GM12878 (cell line): ENCODE data around the gene PAOX. TPM values are rescaled to one million over a fixed set of nuclear protein-coding genes. Genes with fewer than 3 reads are reported as not detected.
A peak's percentile ranks its signal among the peaks of the same experiment; 100 is the strongest.

Source experiments
- ATAC-seq: fragments of 200-7000 bp; cut with Tn5 transposase; 3 replicates; pipeline ENCODE4 v1.9.1; 2020; ENCODE audit warnings: mild to moderate bottlenecking, moderate library complexity
- BruUV-seq: library from RNA; stranded (reverse); fragments of 400-500 nt; replicated peaks from 2 replicates; lab custom pipeline; 2021; lab: Mats Ljungman, UMichigan
- CTCF ChIA-PET: fragments of 300-600 bp; sonication (Branson Sonifier 250); formaldehyde crosslinking; extraction: SDS; loops from one replicate; lab custom pipeline; 2021; ENCODE audit warnings: inconsistent platforms; lab: Yijun Ruan, JAX
- POLR2A ChIA-PET: fragments of 350-600 bp; formaldehyde crosslinking; extraction: SDS; loops from one replicate; lab custom pipeline; 2021; ENCODE audit warnings: inconsistent platforms; lab: Charles Lee
- RAD21 ChIA-PET: fragments of 300-600 bp; sonication (Branson Sonifier 250); formaldehyde crosslinking; loops from one replicate; lab custom pipeline; 2023; ENCODE audit warnings: antibody characterized with exemption; ENCODE audit not compliant: unreplicated experiment; lab: Charles Lee
- SMC1A ChIA-PET: fragments of 300-600 bp; sonication (Branson Sonifier 250); formaldehyde crosslinking; loops from one replicate; lab custom pipeline; 2023; ENCODE audit not compliant: unreplicated experiment, uncharacterized antibody; lab: Charles Lee
- DNase-seq: peaks from one replicate; pipeline ENCODE4 v3.0.0-alpha.2; 2011; ENCODE audit warnings: low read depth, low spot score
- FAIRE-seq: peaks from 3 replicates; lab custom pipeline; 2011; peaks lifted over from hg19 to GRCh38; lab: Jason Lieb, UNC
- H2AFZ ChIP-seq: 2 replicates; pipeline ENCODE4 v1.6.0; 2011; ENCODE audit warnings: low read depth, low read length, control low read depth; ENCODE audit not compliant: control insufficient read depth
- H3K27ac ChIP-seq: 2 replicates; pipeline ENCODE4 v1.5.1; 2011; ENCODE audit warnings: control low read depth; ENCODE audit not compliant: control insufficient read depth, insufficient read depth
- H3K27me3 ChIP-seq, 2 experiments: replicated peaks in 1 of 2; 2 replicates each; pipeline versions ENCODE4 v1.6.0 to v1.6.1; 2011; ENCODE audit warnings: low read length in 1 of 2; ENCODE audit not compliant: control insufficient read depth in 2 of 2, insufficient read depth in 2 of 2
- H3K36me3 ChIP-seq, 2 experiments: 2 replicates each; pipeline ENCODE4 v1.5.1; 2011; ENCODE audit warnings: low read length in 1 of 2; ENCODE audit not compliant: control insufficient read depth in 2 of 2, insufficient read depth in 2 of 2
- H3K4me1 ChIP-seq: 2 replicates; pipeline ENCODE4 v1.6.1; 2011; ENCODE audit warnings: mild to moderate bottlenecking, low read length, moderate library complexity, mixed read lengths; ENCODE audit not compliant: control insufficient read depth, insufficient read depth
- H3K4me2 ChIP-seq: 2 replicates; pipeline ENCODE4 v1.6.0; 2011; ENCODE audit warnings: control low read depth; ENCODE audit not compliant: control insufficient read depth, insufficient read depth
- H3K4me3 ChIP-seq: fragments of 200-600 bp; sonication (generic); 2 replicates; pipeline ENCODE4 v1.5.1; 2016
- H3K79me2 ChIP-seq: 2 replicates; pipeline ENCODE4 v1.6.0; 2011; ENCODE audit warnings: low read length; ENCODE audit not compliant: control insufficient read depth, insufficient read depth
- H3K9ac ChIP-seq: 2 replicates; pipeline ENCODE4 v1.8.0; 2011; ENCODE audit warnings: low read length, control low read depth, mixed read lengths; ENCODE audit not compliant: control insufficient read depth, insufficient read depth
- H3K9me3 ChIP-seq: replicated peaks from 3 replicates; pipeline ENCODE4 v1.5.1; 2011; ENCODE audit warnings: mild to moderate bottlenecking, low read length; ENCODE audit not compliant: control insufficient read depth, insufficient read depth
- H4K20me1 ChIP-seq: 2 replicates; pipeline ENCODE4 v1.6.0; 2011; ENCODE audit not compliant: control insufficient read depth, insufficient read depth
- KAT2A ChIP-seq: conservative IDR thresholded peaks from 2 replicates; pipeline ENCODE4 v1.6.1; 2011; ENCODE audit warnings: low read depth, low read length; ENCODE audit not compliant: control insufficient read depth
- SREBF1 ChIP-seq: IDR thresholded peaks from 2 replicates; pipeline ENCODE4 v1.6.1; 2012; ENCODE audit warnings: mild to moderate bottlenecking, low read length
- WGBS: methylation state at CpG from one replicate; pipeline ENCODE4 v1.1.6; 2016; ENCODE audit warnings: low lambda C conversion rate; ENCODE audit not compliant: insufficient replicate concordance, insufficient coverage; ENCODE audit errors: missing lambda C conversion rate; 5-methylcytosine and 5-hydroxymethylcytosine counted together
- in situ Hi-C: fragments of 300-500 bp; cut with MboI; formaldehyde crosslinking; loops from 9 replicates; pipeline ENCODE4 v1.14.3; 2018; ENCODE audit warnings: mixed read lengths
- intact Hi-C: fragments of 100-400 bp; cut with micrococcal nuclease; formaldehyde crosslinking; loops from one replicate; pipeline ENCODE4 v1.14.2; 2022; ENCODE audit not compliant: unreplicated experiment
- polyA plus RNA-seq, 11 experiments: library from polyadenylated mRNA; depleted of rRNA in 4 of 11; unstranded in 6 of 11; stranded (reverse) in 5 of 11; fragments of >200 nt; fragmentation: Nextera tagmentation in 4 of 11; fragmentation: Illumina TruSeq in 1 of 11; extraction: Ambion mirVana in 4 of 11; extraction: Trizol in 1 of 11; gene quantifications; 1 replicate in 1 of 11; 2 replicates in 10 of 11; pipeline versions ENCODE4 v1.2.1 to v1.2.3, GENCODE V29; 2011 to 2016; ENCODE audit warnings: inconsistent platforms in 2 of 11, missing spikeins in 2 of 11, low read depth in 1 of 11
- total RNA-seq, 4 experiments: library from RNA; depleted of rRNA in 3 of 4; stranded (reverse); fragments of >200 nt in 3 of 4; fragmentation: Illumina TruSeq in 1 of 4; extraction: Trizol in 1 of 4; gene quantifications; 2 replicates each; pipeline versions ENCODE4 v1.2.1 to v1.2.3, GENCODE V29; 2013 to 2021
- TF ChIP-seq, protein P1 (sequence below): fragments of 450-650 bp; IDR thresholded peaks from 2 replicates; pipeline ENCODE4 v1.6.1; 2016; ENCODE audit warnings: mild to moderate bottlenecking

PAOX gene
- total and polyA plus RNA-seq, 10 of the 15 experiments (the other 5 are each of a cell fraction or from before 2014, with no cell fraction given): 1.2 to 22.2 (median 10.5) TPM

DNA sequence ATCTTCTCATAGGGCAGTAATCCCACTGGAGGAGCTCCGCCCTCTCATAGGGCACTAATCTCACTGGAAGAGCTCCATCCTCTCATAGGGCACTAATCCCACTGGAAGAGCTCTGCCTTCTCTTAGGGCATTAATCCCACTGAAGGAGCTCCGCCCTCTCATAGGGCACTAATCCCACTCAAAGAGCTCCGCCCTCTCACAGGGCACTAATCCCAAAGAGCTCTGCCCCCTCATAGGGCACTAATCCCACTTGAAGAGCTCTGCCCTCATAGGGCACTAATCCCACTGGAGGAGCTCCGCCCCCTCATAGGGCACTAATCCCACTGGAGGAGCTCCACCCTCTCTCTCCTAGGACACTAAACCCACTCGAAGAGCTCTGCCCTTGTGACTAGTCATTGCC is 17.8 kb upstream of the PAOX start:
- TF ChIP-seq KAT2A (no peak), SREBF1 (no peak)
- TF ChIP-seq, protein P1, sequence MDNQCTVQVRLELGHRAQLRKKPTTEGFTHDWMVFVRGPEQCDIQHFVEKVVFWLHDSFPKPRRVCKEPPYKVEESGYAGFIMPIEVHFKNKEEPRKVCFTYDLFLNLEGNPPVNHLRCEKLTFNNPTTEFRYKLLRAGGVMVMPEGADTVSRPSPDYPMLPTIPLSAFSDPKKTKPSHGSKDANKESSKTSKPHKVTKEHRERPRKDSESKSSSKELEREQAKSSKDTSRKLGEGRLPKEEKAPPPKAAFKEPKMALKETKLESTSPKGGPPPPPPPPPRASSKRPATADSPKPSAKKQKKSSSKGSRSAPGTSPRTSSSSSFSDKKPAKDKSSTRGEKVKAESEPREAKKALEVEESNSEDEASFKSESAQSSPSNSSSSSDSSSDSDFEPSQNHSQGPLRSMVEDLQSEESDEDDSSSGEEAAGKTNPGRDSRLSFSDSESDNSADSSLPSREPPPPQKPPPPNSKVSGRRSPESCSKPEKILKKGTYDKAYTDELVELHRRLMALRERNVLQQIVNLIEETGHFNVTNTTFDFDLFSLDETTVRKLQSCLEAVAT: no peak
- peak overlapping the region; percentile 57 for H3K27ac ChIP-seq
- H3K4me3 ChIP-seq: peak overlapping the region; percentile 15; the same call in 1 of the 2 replicates
- WGBS: 49% methylated on average over 5 of the region's 5 CpGs
- no peaks in the 10 kb centered on the region; the same call in 1 of the 2 replicates for H3K79me2 ChIP-seq
- peaks cover 3 to 5% of the 10 kb centered on the region in 2 experiments for H3K36me3 ChIP-seq
- CTCF ChIA-PET: interaction anchor here (1.0 to 2.4 kb wide), 3 partner anchors 9 to 46 kb away, joined by 3 to 14 read pairs (median 3); no protein-coding TSS in a partner anchor
- no peak for DNase-seq
- in situ Hi-C loops (no loop called here), intact Hi-C loops (no loop called here)
- FAIRE-seq: no peak
- peaks cover 18% of the 10 kb centered on the region for H3K4me1 ChIP-seq
- RAD21 ChIA-PET: interaction anchor here (1.3 to 1.6 kb wide), 2 partner anchors 17 to 28 kb away, joined by 6 to 7 read pairs; no protein-coding TSS in a partner anchor
- no peaks in the 10 kb centered on the region for H3K27me3 ChIP-seq
- POLR2A ChIA-PET: interaction anchor here (0.5 to 1.5 kb wide), 5 partner anchors 8 to 43 kb away, joined by 3 to 5 read pairs (median 4); partner anchors contain the start of gene PAOX
- BruUV-seq: no TSS peak
- H3K9me3 ChIP-seq: no peaks in the 10 kb centered on the region
- H2AFZ ChIP-seq: peak overlapping the region; percentile 52; the same call in 1 of the 2 replicates
- H3K4me2 ChIP-seq: peak overlapping the region; percentile 69
- H3K9ac ChIP-seq: no peak overlapping the region
- ATAC-seq: no peak
- H4K20me1 ChIP-seq: no peaks in the 10 kb centered on the region
- SMC1A ChIA-PET: interaction anchor here (1.0 to 2.3 kb wide), 4 partner anchors 12 to 45 kb away, joined by 4 to 16 read pairs (median 5); partner anchors contain the start of genes ECHS1 and PAOX
